Progenitor cell of endocrine pancreas (in vitro differentiated cells): ENCODE results near the gene TP63. TPM values are rescaled to one million over a fixed set of nuclear protein-coding genes. Genes with fewer than 3 reads are reported as not detected.

ENCODE experiments used
- DNase-seq: peaks from one replicate; pipeline ENCODE4 v3.0.0; 2021; ENCODE audit warnings: low spot score; ENCODE audit not compliant: unreplicated experiment
- H3K27ac Mint-ChIP-seq: 2 replicates; pipeline ENCODE4 v1.8.0; 2021; ENCODE audit warnings: mild to moderate bottlenecking, moderate library complexity, mixed read lengths
- H3K27me3 Mint-ChIP-seq: 2 replicates; pipeline ENCODE4 v1.8.0; 2021; ENCODE audit warnings: mixed read lengths
- H3K36me3 Mint-ChIP-seq: 2 replicates; pipeline ENCODE4 v1.8.0; 2022; ENCODE audit warnings: mixed read lengths; ENCODE audit not compliant: insufficient read depth
- H3K4me1 Mint-ChIP-seq: 2 replicates; pipeline ENCODE4 v1.8.0; 2021; ENCODE audit warnings: low read depth, mixed read lengths
- H3K4me3 Mint-ChIP-seq: 2 replicates; pipeline ENCODE4 v1.8.0; 2021; ENCODE audit warnings: low read depth, mild to moderate bottlenecking, moderate library complexity, mixed read lengths
- H3K9me3 Mint-ChIP-seq: 2 replicates; pipeline ENCODE4 v1.8.0; 2021; ENCODE audit warnings: low read depth, mixed read lengths
- total RNA-seq: library from RNA; stranded (reverse); gene quantifications from 2 replicates; pipeline ENCODE4 v1.2.1, GENCODE V29; 2021
- TF ChIP-seq, protein P1 (sequence below): fragments of 200-600 bp; sonication (generic); IDR thresholded peaks from one replicate; pipeline ENCODE4 v1.5.0; 2021; ENCODE audit warnings: antibody characterized with exemption, mild to moderate bottlenecking; ENCODE audit not compliant: unreplicated experiment

Gene TP63
- total RNA-seq, 1 donor from 2014 or later: 0.72 TPM

DNA sequence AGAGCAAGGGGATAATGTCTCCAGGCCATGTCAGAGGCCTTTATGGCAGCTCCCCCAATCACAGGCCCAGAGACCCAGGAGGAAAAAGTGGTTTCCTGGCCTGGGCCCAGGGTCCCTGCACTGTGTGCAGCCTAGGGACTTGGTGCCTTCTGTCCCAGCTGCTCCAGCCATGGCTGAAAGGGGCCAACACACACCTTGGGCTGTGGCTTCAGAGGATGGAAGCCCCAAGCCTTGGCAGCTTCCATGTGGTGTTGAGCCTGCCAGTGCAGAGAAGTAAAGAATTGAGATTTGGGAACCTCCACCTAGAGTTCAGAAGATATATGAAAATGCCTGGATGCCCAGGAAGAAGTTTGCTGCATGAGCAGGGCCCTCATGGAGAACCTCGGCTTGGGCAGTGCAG is 18.1 kb upstream of the TP63 start:
- no peaks in the 10 kb centered on the region for H3K27me3 Mint-ChIP-seq
- H3K4me3 Mint-ChIP-seq: no peak overlapping the region
- no peaks in the 10 kb centered on the region for H3K36me3 Mint-ChIP-seq
- no peak overlapping the region for H3K27ac Mint-ChIP-seq
- no peak for DNase-seq
- peaks cover 22% of the 10 kb centered on the region for H3K9me3 Mint-ChIP-seq
- H3K4me1 Mint-ChIP-seq: no peaks in the 10 kb centered on the region
- TF ChIP-seq, protein P1, sequence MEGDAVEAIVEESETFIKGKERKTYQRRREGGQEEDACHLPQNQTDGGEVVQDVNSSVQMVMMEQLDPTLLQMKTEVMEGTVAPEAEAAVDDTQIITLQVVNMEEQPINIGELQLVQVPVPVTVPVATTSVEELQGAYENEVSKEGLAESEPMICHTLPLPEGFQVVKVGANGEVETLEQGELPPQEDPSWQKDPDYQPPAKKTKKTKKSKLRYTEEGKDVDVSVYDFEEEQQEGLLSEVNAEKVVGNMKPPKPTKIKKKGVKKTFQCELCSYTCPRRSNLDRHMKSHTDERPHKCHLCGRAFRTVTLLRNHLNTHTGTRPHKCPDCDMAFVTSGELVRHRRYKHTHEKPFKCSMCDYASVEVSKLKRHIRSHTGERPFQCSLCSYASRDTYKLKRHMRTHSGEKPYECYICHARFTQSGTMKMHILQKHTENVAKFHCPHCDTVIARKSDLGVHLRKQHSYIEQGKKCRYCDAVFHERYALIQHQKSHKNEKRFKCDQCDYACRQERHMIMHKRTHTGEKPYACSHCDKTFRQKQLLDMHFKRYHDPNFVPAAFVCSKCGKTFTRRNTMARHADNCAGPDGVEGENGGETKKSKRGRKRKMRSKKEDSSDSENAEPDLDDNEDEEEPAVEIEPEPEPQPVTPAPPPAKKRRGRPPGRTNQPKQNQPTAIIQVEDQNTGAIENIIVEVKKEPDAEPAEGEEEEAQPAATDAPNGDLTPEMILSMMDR: no peak

DNA sequence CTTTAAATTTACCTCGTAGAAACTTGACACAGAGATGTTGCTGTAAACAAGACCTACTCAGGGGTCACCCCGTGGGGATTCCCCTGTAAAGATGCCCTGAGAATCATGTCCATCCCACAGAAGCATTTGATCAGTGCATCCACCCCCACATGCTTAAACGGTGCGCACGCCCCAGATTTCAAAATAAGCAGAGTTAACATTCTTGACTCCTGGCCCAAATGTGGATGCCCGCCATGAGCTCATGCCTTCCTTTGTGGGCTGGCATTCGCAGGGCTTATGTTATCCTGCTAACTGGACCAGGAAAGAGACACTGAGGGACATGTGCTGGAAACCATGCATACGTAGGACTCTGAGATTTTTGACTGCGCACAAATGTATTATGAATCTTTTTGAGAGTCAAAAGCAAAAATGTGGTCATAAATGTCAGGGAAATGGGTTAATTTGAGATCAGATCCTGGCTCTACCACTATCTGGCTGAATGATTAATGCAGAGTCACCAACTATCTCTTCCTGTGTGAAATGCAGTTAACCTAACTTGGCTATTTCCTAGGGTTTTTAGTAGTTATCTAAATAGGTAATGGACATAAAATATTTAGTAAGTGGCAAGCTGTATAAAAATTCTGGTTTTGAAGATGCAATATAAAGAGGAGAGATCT is 9.1 kb upstream of the TP63 start:
- Mint-ChIP-seq H3K4me3 (no peak overlapping the region), H3K27ac (no peak overlapping the region), H3K9me3 (no peaks in the 10 kb centered on the region), H3K4me1 (no peaks in the 10 kb centered on the region), H3K36me3 (no peaks in the 10 kb centered on the region), H3K27me3 (no peaks in the 10 kb centered on the region)
- DNase-seq: no peak
- TF ChIP-seq, protein P1: no peak

DNA sequence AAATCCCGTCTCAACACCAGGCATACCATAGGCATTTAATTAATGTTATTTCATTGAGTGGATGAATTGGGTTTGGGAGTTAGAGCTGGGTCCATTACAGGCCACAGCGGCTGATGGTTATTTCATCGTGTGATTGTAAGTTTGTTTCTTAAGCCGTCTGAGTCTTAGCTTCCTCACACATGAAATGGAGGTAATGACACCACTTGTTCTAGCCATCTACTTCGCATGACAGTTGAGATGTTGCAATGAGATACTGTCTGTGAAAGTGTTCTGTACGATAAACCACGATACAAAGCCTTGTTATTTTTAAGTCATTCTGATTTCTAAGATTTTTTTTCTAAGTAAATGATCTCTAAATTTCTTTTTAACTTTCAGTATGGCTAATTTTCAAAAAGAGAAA is 8.6 kb upstream of the TP63 start:
- Mint-ChIP-seq H3K36me3 (no peaks in the 10 kb centered on the region), H3K27me3 (no peaks in the 10 kb centered on the region), H3K27ac (no peak overlapping the region), H3K4me1 (no peaks in the 10 kb centered on the region), H3K4me3 (no peak overlapping the region), H3K9me3 (no peaks in the 10 kb centered on the region)
- DNase-seq: no peak
- TF ChIP-seq, protein P1: no peak

DNA sequence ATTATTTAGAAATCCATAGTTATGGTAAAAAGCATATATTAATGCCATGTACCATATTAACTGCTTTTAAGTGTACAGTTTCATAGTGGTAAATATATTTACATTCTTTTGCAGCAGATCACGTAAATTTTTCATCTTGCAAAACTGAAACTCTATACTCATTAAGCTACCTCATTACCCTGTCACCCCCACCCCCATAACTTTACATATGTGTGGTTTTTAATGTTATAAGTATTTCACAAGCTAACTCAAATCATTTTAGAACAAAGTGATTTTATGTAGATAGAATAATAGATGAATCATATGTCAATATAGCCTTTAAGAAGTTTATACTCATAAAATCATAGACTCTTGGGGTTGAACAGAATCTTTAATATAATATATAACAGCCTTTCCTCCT is 7.1 kb upstream of the TP63 start:
- H3K9me3 Mint-ChIP-seq: no peaks in the 10 kb centered on the region
- H3K4me1 Mint-ChIP-seq: no peaks in the 10 kb centered on the region
- no peak for DNase-seq
- no peaks in the 10 kb centered on the region for H3K27me3 Mint-ChIP-seq
- H3K4me3 Mint-ChIP-seq: no peak overlapping the region
- no peak overlapping the region for H3K27ac Mint-ChIP-seq
- no peaks in the 10 kb centered on the region for H3K36me3 Mint-ChIP-seq
- TF ChIP-seq, protein P1: no peak

DNA sequence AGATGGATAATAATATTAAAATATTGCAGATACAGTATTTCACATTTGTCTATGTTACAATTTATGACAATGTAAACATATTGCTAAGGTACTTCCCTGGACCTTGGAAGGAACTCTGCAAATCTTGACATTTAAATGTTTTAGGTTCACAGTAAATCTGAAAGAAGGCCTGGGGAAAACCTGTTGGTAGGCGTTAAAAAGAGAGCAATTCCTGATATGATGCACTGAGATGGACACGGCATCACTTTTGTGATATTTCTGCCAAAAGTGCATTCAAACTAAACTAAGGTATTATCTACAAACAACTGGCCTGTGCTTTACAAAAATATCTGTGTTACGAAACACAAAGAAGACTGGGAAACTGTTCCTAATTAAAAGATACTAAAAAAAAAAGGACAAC is 6.1 kb upstream of the TP63 start:
- no peak overlapping the region for H3K4me3 Mint-ChIP-seq
- no peaks in the 10 kb centered on the region for H3K36me3 Mint-ChIP-seq
- no peaks in the 10 kb centered on the region for H3K9me3 Mint-ChIP-seq
- TF ChIP-seq, protein P1: no peak
- no peaks in the 10 kb centered on the region for H3K27me3 Mint-ChIP-seq
- no peaks in the 10 kb centered on the region for H3K4me1 Mint-ChIP-seq
- no peak overlapping the region for H3K27ac Mint-ChIP-seq
- DNase-seq: no peak
